ENCODE data around the gene UQCRH. TPM values are rescaled to one million over a fixed set of nuclear protein-coding genes. Genes with fewer than 3 reads are reported as not detected.

UQCRH gene
- total RNA-seq, 1 donor from 2014 or later: 335 TPM

- H3K27ac Mint-ChIP-seq: no peak overlapping the region
- peaks cover 18% of the 10 kb centered on the region for H3K36me3 Mint-ChIP-seq
- no peak for DNase-seq (ENCODE audit: extremely low spot score, unreplicated experiment)
- H3K9me3 Mint-ChIP-seq: no peaks in the 10 kb centered on the region
- no peaks in the 10 kb centered on the region for H3K4me1 Mint-ChIP-seq (ENCODE audit: unreplicated experiment)
- TF ChIP-seq CTCF (conservative IDR thresholded peaks at IDR 0.05): no peak
- no peaks in the 10 kb centered on the region for H3K27me3 Mint-ChIP-seq
- H3K4me3 Mint-ChIP-seq: no peak overlapping the region
These were observed 34.9 kb upstream of the UQCRH start for GRCh38 chr1:46268578-46268977.

- Mint-ChIP-seq H3K27ac (no peak overlapping the region), H3K4me3 (no peak overlapping the region), H3K36me3 (peaks cover 36% of the 10 kb centered on the region), H3K4me1 (ENCODE audit: unreplicated experiment) (no peaks in the 10 kb centered on the region), H3K9me3 (no peaks in the 10 kb centered on the region), H3K27me3 (no peaks in the 10 kb centered on the region)
- no peak for DNase-seq (ENCODE audit: extremely low spot score, unreplicated experiment)
- peak; percentile 49 for TF ChIP-seq CTCF (conservative IDR thresholded peaks at IDR 0.05)
These were observed 29.1 kb upstream of the UQCRH start for GRCh38 chr1:46274225-46275029.

DNA sequence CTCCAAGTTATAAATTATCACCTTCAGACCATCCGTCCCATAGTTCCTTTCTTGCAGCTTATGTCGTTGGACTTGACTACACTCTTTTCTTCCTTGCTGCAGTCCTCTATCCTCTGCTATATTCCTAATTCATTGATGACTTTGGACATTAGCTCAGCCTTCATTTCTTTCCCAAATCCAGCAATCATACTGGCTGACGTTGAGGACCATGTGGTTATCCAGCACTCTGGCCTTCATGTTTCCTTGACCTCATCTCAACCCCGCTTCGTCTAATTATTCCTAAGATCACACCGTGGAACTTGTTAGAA, 28.5 kb upstream of the UQCRH start:
- Mint-ChIP-seq H3K27ac (no peak overlapping the region), H3K27me3 (no peaks in the 10 kb centered on the region), H3K9me3 (no peaks in the 10 kb centered on the region), H3K4me1 (ENCODE audit: unreplicated experiment) (no peaks in the 10 kb centered on the region), H3K4me3 (no peak overlapping the region), H3K36me3 (peaks cover 36% of the 10 kb centered on the region)
- DNase-seq (ENCODE audit: extremely low spot score, unreplicated experiment): no peak
- TF ChIP-seq CTCF (conservative IDR thresholded peaks at IDR 0.05): no peak

- DNase-seq (ENCODE audit: extremely low spot score, unreplicated experiment): no peak
- Mint-ChIP-seq H3K9me3 (no peaks in the 10 kb centered on the region), H3K27me3 (no peaks in the 10 kb centered on the region), H3K4me1 (ENCODE audit: unreplicated experiment) (no peaks in the 10 kb centered on the region), H3K4me3 (no peak overlapping the region), H3K36me3 (peaks cover 39% of the 10 kb centered on the region), H3K27ac (no peak overlapping the region)
- TF ChIP-seq CTCF (conservative IDR thresholded peaks at IDR 0.05): no peak
These were observed 25.7 kb upstream of the UQCRH start for GRCh38 chr1:46277658-46278373.

DNA sequence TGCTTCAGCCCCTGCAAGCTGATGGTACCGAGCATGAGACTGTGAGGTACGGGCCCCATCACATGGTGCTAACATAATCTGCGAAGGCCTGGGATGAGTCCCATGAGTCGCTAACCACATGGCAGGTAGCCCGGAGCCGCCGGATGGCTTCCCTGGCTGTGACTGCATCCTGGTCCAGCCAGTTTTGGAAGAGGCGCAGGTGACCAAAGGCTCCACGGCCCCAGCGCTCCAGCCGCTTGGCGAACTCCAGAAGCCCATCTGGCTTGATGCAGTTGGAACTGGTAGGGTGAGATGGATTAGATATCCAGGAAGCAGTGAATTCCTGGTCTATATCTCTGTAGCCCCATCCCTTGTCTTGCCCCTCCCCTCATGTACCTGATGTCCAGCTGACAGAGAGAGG, 24.7 kb upstream of the UQCRH start:
- Mint-ChIP-seq H3K36me3 (peaks cover 43% of the 10 kb centered on the region), H3K4me3 (no peak overlapping the region), H3K4me1 (ENCODE audit: unreplicated experiment) (no peaks in the 10 kb centered on the region), H3K9me3 (no peaks in the 10 kb centered on the region), H3K27me3 (no peaks in the 10 kb centered on the region), H3K27ac (no peak overlapping the region)
- DNase-seq (ENCODE audit: extremely low spot score, unreplicated experiment): no peak
- TF ChIP-seq CTCF (conservative IDR thresholded peaks at IDR 0.05): no peak

Measured in type B pancreatic cell (in vitro differentiated cells).